PFSK-1 (cell line): ENCODE measurements around the gene PHF1.

Experiments used
- SIN3A ChIP-seq: IDR thresholded peaks from 2 replicates; pipeline ENCODE4 v1.6.1; 2012; ENCODE audit warnings: mild to moderate bottlenecking, low read length, moderate library complexity, borderline replicate concordance; ENCODE audit not compliant: insufficient read depth
- TAF1 ChIP-seq: IDR thresholded peaks from 2 replicates; pipeline ENCODE4 v1.6.1; 2012; ENCODE audit warnings: low read length, control low read depth, borderline replicate concordance; ENCODE audit not compliant: insufficient read depth

GRCh38 chr6:33421344-33421643 is 10.5 kb downstream of the PHF1 start:
- TF ChIP-seq SIN3A = no peak
- no peak for TF ChIP-seq TAF1
